ENCODE results near the gene DECR2.

Gene DECR2

GRCh38 chr16:368388-369158, 33.1 kb upstream of the DECR2 start:
- H3K9ac ChIP-seq (ENCODE audit: low read depth in 1 of 2, low read length in 2 of 2), result no peak overlapping the region
- no peak overlapping the region for H3K4me3 ChIP-seq (ENCODE audit: low read length in 2 of 2)
- H3K27me3 ChIP-seq (ENCODE audit: control insufficient read depth in 2 of 2, insufficient read depth in 2 of 2, low read length in 2 of 2), result peaks cover 4% of the 10 kb centered on the region in 2 donors
- no peak overlapping the region for H3K27ac ChIP-seq (ENCODE audit: low read depth in 2 of 2, low read length in 2 of 2)
- H3K9me3 ChIP-seq (ENCODE audit: control insufficient read depth in 2 of 2, low read length in 2 of 2), result no peaks in the 10 kb centered on the region
- H3K4me1 ChIP-seq (ENCODE audit: control insufficient read depth in 2 of 2, insufficient read depth in 2 of 2, low read length in 2 of 2), result peaks cover 5 to 8% of the 10 kb centered on the region in 2 donors
- H3K36me3 ChIP-seq (ENCODE audit: control insufficient read depth in 2 of 2, insufficient read depth in 2 of 2, low read length in 2 of 2), result peaks cover 22 to 31% of the 10 kb centered on the region in 2 donors

GRCh38 chr16:369275-369865, 32.3 kb upstream of the DECR2 start:
- no peak overlapping the region for H3K27ac ChIP-seq (ENCODE audit: low read depth in 2 of 2, low read length in 2 of 2)
- no peak overlapping the region for H3K9ac ChIP-seq (ENCODE audit: low read depth in 1 of 2, low read length in 2 of 2)
- H3K4me1 ChIP-seq (ENCODE audit: control insufficient read depth in 2 of 2, insufficient read depth in 2 of 2, low read length in 2 of 2), result peaks cover 5 to 6% of the 10 kb centered on the region in 2 donors
- H3K9me3 ChIP-seq (ENCODE audit: control insufficient read depth in 2 of 2, low read length in 2 of 2), result no peaks in the 10 kb centered on the region
- no peak overlapping the region for H3K4me3 ChIP-seq (ENCODE audit: low read length in 2 of 2)
- peaks cover under 1 to 2% of the 10 kb centered on the region in 2 donors for H3K27me3 ChIP-seq (ENCODE audit: control insufficient read depth in 2 of 2, insufficient read depth in 2 of 2, low read length in 2 of 2)
- H3K36me3 ChIP-seq (ENCODE audit: control insufficient read depth in 2 of 2, insufficient read depth in 2 of 2, low read length in 2 of 2), result peaks cover 30 to 38% of the 10 kb centered on the region in 2 donors

- Histone ChIP-seq H3K27ac (ENCODE audit: low read depth in 2 of 2, low read length in 2 of 2) (no peak overlapping the region), H3K9ac (ENCODE audit: low read depth in 1 of 2, low read length in 2 of 2) (no peak overlapping the region), H3K27me3 (ENCODE audit: control insufficient read depth in 2 of 2, insufficient read depth in 2 of 2, low read length in 2 of 2) (no peaks in the 10 kb centered on the region), H3K4me3 (ENCODE audit: low read length in 2 of 2) (peak overlapping the region in 1 of 2 donors; percentile 41), H3K36me3 (ENCODE audit: control insufficient read depth in 2 of 2, insufficient read depth in 2 of 2, low read length in 2 of 2) (peaks cover 36 to 43% of the 10 kb centered on the region in 2 donors), H3K9me3 (ENCODE audit: control insufficient read depth in 2 of 2, low read length in 2 of 2) (no peaks in the 10 kb centered on the region), H3K4me1 (ENCODE audit: control insufficient read depth in 2 of 2, insufficient read depth in 2 of 2, low read length in 2 of 2) (peaks cover 5 to 6% of the 10 kb centered on the region in 2 donors)
Observed at GRCh38 chr16:369866-370436, 31.7 kb upstream of the DECR2 start.

GRCh38 chr16:370443-370842, 31.2 kb upstream of the DECR2 start, which contains the start of gene MRPL28:
MRPL28 (minus strand) TSS chr16:370538; CDS start chr16:370218, 320 bp downstream.
- Histone ChIP-seq H3K9ac (ENCODE audit: low read depth in 1 of 2, low read length in 2 of 2) (peak within 1 kb of the TSS; percentile 5 to 40), H3K9me3 (ENCODE audit: control insufficient read depth in 2 of 2, low read length in 2 of 2) (no peaks in the 10 kb centered on the region), H3K27me3 (ENCODE audit: control insufficient read depth in 2 of 2, insufficient read depth in 2 of 2, low read length in 2 of 2) (no peaks in the 10 kb centered on the region), H3K4me3 (ENCODE audit: low read length in 2 of 2) (peak within 1 kb of the TSS; percentile 27 to 41), H3K36me3 (ENCODE audit: control insufficient read depth in 2 of 2, insufficient read depth in 2 of 2, low read length in 2 of 2) (peaks cover 40 to 44% of the 10 kb centered on the region in 2 donors), H3K4me1 (ENCODE audit: control insufficient read depth in 2 of 2, insufficient read depth in 2 of 2, low read length in 2 of 2) (peaks cover 5 to 6% of the 10 kb centered on the region in 2 donors), H3K27ac (ENCODE audit: low read depth in 2 of 2, low read length in 2 of 2) (peak within 1 kb of the TSS; percentile 29 to 51)

- Histone ChIP-seq H3K4me3 (ENCODE audit: low read length in 2 of 2) (peak overlapping the region in 1 of 2 donors; percentile 27), H3K9ac (ENCODE audit: low read depth in 1 of 2, low read length in 2 of 2) (peak overlapping the region in 1 of 2 donors; percentile 40), H3K27me3 (ENCODE audit: control insufficient read depth in 2 of 2, insufficient read depth in 2 of 2, low read length in 2 of 2) (no peaks in the 10 kb centered on the region), H3K9me3 (ENCODE audit: control insufficient read depth in 2 of 2, low read length in 2 of 2) (no peaks in the 10 kb centered on the region), H3K27ac (ENCODE audit: low read depth in 2 of 2, low read length in 2 of 2) (peak overlapping the region; percentile 29 to 51), H3K36me3 (ENCODE audit: control insufficient read depth in 2 of 2, insufficient read depth in 2 of 2, low read length in 2 of 2) (peaks cover 45% of the 10 kb centered on the region in 2 donors), H3K4me1 (ENCODE audit: control insufficient read depth in 2 of 2, insufficient read depth in 2 of 2, low read length in 2 of 2) (peaks cover 5 to 6% of the 10 kb centered on the region in 2 donors)
Observed at GRCh38 chr16:370979-371514, 30.6 kb upstream of the DECR2 start.

- peaks cover 48% of the 10 kb centered on the region in 2 donors for H3K36me3 ChIP-seq (ENCODE audit: control insufficient read depth in 2 of 2, insufficient read depth in 2 of 2, low read length in 2 of 2)
- H3K4me1 ChIP-seq (ENCODE audit: control insufficient read depth in 2 of 2, insufficient read depth in 2 of 2, low read length in 2 of 2), result peaks cover 5 to 6% of the 10 kb centered on the region in 2 donors
- no peak overlapping the region for H3K4me3 ChIP-seq (ENCODE audit: low read length in 2 of 2)
- H3K27ac ChIP-seq (ENCODE audit: low read depth in 2 of 2, low read length in 2 of 2), result no peak overlapping the region
- H3K9me3 ChIP-seq (ENCODE audit: control insufficient read depth in 2 of 2, low read length in 2 of 2), result no peaks in the 10 kb centered on the region
- H3K27me3 ChIP-seq (ENCODE audit: control insufficient read depth in 2 of 2, insufficient read depth in 2 of 2, low read length in 2 of 2), result no peaks in the 10 kb centered on the region
- no peak overlapping the region for H3K9ac ChIP-seq (ENCODE audit: low read depth in 1 of 2, low read length in 2 of 2)
Observed at GRCh38 chr16:371515-372301, 30.0 kb upstream of the DECR2 start.

GRCh38 chr16:372302-372983, 29.2 kb upstream of the DECR2 start:
- H3K9ac ChIP-seq (ENCODE audit: low read depth in 1 of 2, low read length in 2 of 2), result no peak overlapping the region
- H3K4me3 ChIP-seq (ENCODE audit: low read length in 2 of 2), result no peak overlapping the region
- peaks cover 45 to 52% of the 10 kb centered on the region in 2 donors for H3K36me3 ChIP-seq (ENCODE audit: control insufficient read depth in 2 of 2, insufficient read depth in 2 of 2, low read length in 2 of 2)
- H3K9me3 ChIP-seq (ENCODE audit: control insufficient read depth in 2 of 2, low read length in 2 of 2), result no peaks in the 10 kb centered on the region
- H3K27ac ChIP-seq (ENCODE audit: low read depth in 2 of 2, low read length in 2 of 2), result no peak overlapping the region
- peaks cover 5 to 6% of the 10 kb centered on the region in 2 donors for H3K4me1 ChIP-seq (ENCODE audit: control insufficient read depth in 2 of 2, insufficient read depth in 2 of 2, low read length in 2 of 2)
- H3K27me3 ChIP-seq (ENCODE audit: control insufficient read depth in 2 of 2, insufficient read depth in 2 of 2, low read length in 2 of 2), result no peaks in the 10 kb centered on the region

GRCh38 chr16:373020-373598, 28.6 kb upstream of the DECR2 start:
- H3K36me3 ChIP-seq (ENCODE audit: control insufficient read depth in 2 of 2, insufficient read depth in 2 of 2, low read length in 2 of 2), result peaks cover 39 to 51% of the 10 kb centered on the region in 2 donors
- H3K27ac ChIP-seq (ENCODE audit: low read depth in 2 of 2, low read length in 2 of 2), result no peak overlapping the region
- no peaks in the 10 kb centered on the region for H3K9me3 ChIP-seq (ENCODE audit: control insufficient read depth in 2 of 2, low read length in 2 of 2)
- no peak overlapping the region for H3K9ac ChIP-seq (ENCODE audit: low read depth in 1 of 2, low read length in 2 of 2)
- H3K27me3 ChIP-seq (ENCODE audit: control insufficient read depth in 2 of 2, insufficient read depth in 2 of 2, low read length in 2 of 2), result no peaks in the 10 kb centered on the region
- no peak overlapping the region for H3K4me3 ChIP-seq (ENCODE audit: low read length in 2 of 2)
- H3K4me1 ChIP-seq (ENCODE audit: control insufficient read depth in 2 of 2, insufficient read depth in 2 of 2, low read length in 2 of 2), result peaks cover 5 to 6% of the 10 kb centered on the region in 2 donors
